HepG2 (cell line): ENCODE data around the gene CDK2AP2. TPM values are rescaled to one million over a fixed set of nuclear protein-coding genes. Genes with fewer than 3 reads are reported as not detected.

ENCODE experiments used
- ARNT ChIP-seq: fragments of 450-650 bp; IDR thresholded peaks from 2 replicates; pipeline ENCODE4 v1.6.1; 2017
- CREBL2 ChIP-seq: sonication (generic); formaldehyde crosslinking; IDR thresholded peaks from 2 replicates; pipeline ENCODE4 v1.8.1; 2023; ENCODE audit warnings: missing genetic modification reagents, mild to moderate bottlenecking, borderline replicate concordance
- DZIP1 ChIP-seq: sonication (generic); formaldehyde crosslinking; IDR thresholded peaks from 2 replicates; pipeline ENCODE4 v1.5.0; 2020; ENCODE audit warnings: mild to moderate bottlenecking, missing genetic modification reagents
- HDAC2 ChIP-seq: sonication (generic); formaldehyde crosslinking; IDR thresholded peaks from 2 replicates; pipeline ENCODE4 v1.4.0; 2020; ENCODE audit warnings: missing genetic modification reagents
- HIC2 ChIP-seq: sonication (generic); formaldehyde crosslinking; IDR thresholded peaks from 2 replicates; pipeline ENCODE4 v1.9.0; 2022; ENCODE audit warnings: low read depth, missing genetic modification reagents
- POGK ChIP-seq: sonication (generic); formaldehyde crosslinking; conservative IDR thresholded peaks from 2 replicates; pipeline ENCODE4 v1.8.0; 2022; ENCODE audit warnings: mild to moderate bottlenecking, moderate library complexity, missing genetic modification reagents
- POLR2AphosphoS2 ChIP-seq: IDR thresholded peaks from 2 replicates; pipeline ENCODE4 v1.6.1; 2011; ENCODE audit warnings: low read depth, low read length, improper control_type of control experiment
- SMAD1 ChIP-seq: sonication (generic); formaldehyde crosslinking; IDR thresholded peaks from 2 replicates; pipeline ENCODE4 v1.4.0; 2020; ENCODE audit warnings: missing genetic modification reagents, low read depth, mild to moderate bottlenecking, borderline replicate concordance
- SMARCC2 ChIP-seq: fragments of 450-650 bp; IDR thresholded peaks from 2 replicates; pipeline ENCODE4 v1.6.1; 2017; ENCODE audit warnings: antibody characterized with exemption, mild to moderate bottlenecking
- ZBTB40 ChIP-seq, 2 experiments: fragments of 450-650 bp in 1 of 2; sonication (generic) in 1 of 2; formaldehyde crosslinking in 1 of 2; IDR thresholded peaks; 2 replicates each; pipeline versions ENCODE4 v1.6.1 to v1.8.0; 2016 to 2022; ENCODE audit warnings: antibody characterized with exemption in 1 of 2, mild to moderate bottlenecking in 1 of 2, missing genetic modification reagents in 1 of 2
- ZSCAN9 ChIP-seq: IDR thresholded peaks from 2 replicates; pipeline ENCODE4 v1.6.1; 2016; ENCODE audit warnings: borderline replicate concordance
- polyA plus RNA-seq, 8 experiments: library from polyadenylated mRNA; depleted of rRNA in 3 of 8; stranded (reverse) in 7 of 8; unstranded in 1 of 8; fragments of >200 nt; fragmentation: Illumina TruSeq in 4 of 8; extraction: Trizol in 4 of 8; gene quantifications; 2 replicates each; pipeline versions ENCODE4 v1.2.1 to v1.2.3, GENCODE V29; 2011 to 2016; ENCODE audit warnings: low read depth in 4 of 8, missing spikeins in 1 of 8, mixed read lengths in 1 of 8; ENCODE audit not compliant: insufficient read depth in 1 of 8
- total RNA-seq, 5 experiments: library from RNA; depleted of rRNA; stranded (reverse); fragments of >200 nt; fragmentation: Illumina TruSeq; extraction: Trizol; gene quantifications; 2 replicates each; pipeline ENCODE4 v1.2.3, GENCODE V29; 2016; ENCODE audit warnings: low read depth in 1 of 5

The CDK2AP2 gene
- total and polyA plus RNA-seq, 2 of the 13 experiments (the other 11 are each of a cell fraction or from before 2014, with no cell fraction given) = 15.0 to 23.2 TPM

GRCh38 chr11:67482827-67483798 lies 24.8 kb downstream of the CDK2AP2 start, which contains the start of gene AIP (continued):
- TF ChIP-seq ZSCAN9 (CRISPR knock-in tag) = peak; percentile 86; the same call in 1 of the 2 replicates
- TF ChIP-seq POLR2AphosphoS2 = no peak
- TF ChIP-seq CREBL2 = peak; percentile 90; the same call in 1 of the 2 replicates
- TF ChIP-seq HDAC2 = peak; percentile 79
- no peak for TF ChIP-seq ARNT
- no peak for TF ChIP-seq ZBTB40 (IDR thresholded peaks at IDR 0.05)
- peak; percentile 81; the same call in 1 of the 2 replicates for TF ChIP-seq ZBTB40 (CRISPR knock-in tag; IDR thresholded peaks at IDR 0.05)
- peak; percentile 96 for TF ChIP-seq DZIP1
- peak; percentile 53 for TF ChIP-seq HIC2 (CRISPR knock-in tag)
- TF ChIP-seq SMAD1 = no peak
- TF ChIP-seq POGK (CRISPR knock-in tag) = peak; percentile 85
- TF ChIP-seq SMARCC2 = no peak
